SIG-M5 treated with dmso at 0.1 percent for 504 hours (cell line): Measurements from ENCODE around the gene KRT75.

Experiments
- DNase-seq: peaks from one replicate; lab custom pipeline; 2025; ENCODE audit not compliant: unreplicated experiment; lab: John Stamatoyannopoulos, UW

The KRT75 gene

DNA sequence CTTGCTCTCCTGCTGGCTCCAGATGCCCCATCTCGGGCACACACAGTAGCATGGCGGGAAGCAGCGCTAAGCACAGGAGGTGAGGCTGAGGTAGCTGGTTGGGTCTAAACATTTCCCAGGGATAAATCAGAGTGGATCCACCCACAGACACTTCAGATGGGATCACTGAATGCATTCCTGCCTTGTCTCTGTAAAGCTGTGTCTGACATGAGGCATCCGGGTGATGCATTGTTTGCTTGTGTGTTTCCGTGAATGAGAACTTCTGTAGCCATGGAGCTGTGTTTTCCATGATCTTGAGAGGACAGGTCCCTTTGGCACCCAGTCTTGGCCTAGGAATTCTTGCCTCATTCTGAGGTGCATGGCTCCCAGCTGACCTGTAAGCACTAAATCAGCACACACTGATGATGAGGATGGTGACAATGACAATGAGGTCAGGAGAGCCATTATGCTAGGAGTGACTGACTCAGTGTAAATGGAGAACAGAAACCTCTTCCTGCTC lies 6.7 kb upstream of the KRT75 start:
- no peak for DNase-seq

DNA sequence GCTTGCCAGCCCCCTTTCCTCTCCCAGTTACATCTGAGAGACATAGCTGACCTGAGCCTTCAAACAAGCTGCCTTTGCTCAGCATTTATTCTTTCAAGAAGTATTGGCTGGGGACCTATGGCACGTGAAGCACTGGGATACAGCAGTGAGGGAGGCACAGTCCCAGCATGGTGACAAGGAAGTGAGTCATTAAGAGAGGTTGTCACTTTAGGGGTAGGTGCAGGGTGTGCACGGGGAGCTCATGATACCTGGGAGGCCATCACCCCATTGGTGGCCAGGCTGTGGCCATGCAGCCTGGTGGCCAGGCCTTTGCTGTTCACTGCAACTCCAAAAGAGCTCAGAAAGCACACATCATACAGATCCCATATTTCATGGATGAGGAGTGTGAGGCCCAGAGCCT lies 5.7 kb upstream of the KRT75 start:
- no peak for DNase-seq

DNA sequence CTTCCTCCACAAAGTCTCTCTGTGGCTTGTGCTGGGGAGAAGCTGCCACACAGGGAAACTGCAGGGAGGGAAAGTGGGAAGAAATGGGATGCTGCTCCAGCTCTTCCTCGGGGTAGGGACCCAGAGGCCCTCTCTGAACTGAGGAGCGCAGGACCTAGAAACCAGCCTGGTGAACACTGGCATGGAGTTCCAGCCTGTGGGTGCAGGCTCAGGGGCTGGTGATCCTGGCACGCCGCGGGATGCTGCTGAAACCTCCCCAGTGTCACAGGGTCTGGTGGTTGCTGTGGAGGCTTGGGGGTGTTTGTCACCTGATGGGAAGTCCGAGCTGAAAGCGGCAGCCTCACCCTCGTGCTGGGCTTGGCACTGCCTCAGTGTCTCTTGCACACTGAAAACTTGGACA lies 5.2 kb upstream of the KRT75 start:
- DNase-seq: no peak

DNA sequence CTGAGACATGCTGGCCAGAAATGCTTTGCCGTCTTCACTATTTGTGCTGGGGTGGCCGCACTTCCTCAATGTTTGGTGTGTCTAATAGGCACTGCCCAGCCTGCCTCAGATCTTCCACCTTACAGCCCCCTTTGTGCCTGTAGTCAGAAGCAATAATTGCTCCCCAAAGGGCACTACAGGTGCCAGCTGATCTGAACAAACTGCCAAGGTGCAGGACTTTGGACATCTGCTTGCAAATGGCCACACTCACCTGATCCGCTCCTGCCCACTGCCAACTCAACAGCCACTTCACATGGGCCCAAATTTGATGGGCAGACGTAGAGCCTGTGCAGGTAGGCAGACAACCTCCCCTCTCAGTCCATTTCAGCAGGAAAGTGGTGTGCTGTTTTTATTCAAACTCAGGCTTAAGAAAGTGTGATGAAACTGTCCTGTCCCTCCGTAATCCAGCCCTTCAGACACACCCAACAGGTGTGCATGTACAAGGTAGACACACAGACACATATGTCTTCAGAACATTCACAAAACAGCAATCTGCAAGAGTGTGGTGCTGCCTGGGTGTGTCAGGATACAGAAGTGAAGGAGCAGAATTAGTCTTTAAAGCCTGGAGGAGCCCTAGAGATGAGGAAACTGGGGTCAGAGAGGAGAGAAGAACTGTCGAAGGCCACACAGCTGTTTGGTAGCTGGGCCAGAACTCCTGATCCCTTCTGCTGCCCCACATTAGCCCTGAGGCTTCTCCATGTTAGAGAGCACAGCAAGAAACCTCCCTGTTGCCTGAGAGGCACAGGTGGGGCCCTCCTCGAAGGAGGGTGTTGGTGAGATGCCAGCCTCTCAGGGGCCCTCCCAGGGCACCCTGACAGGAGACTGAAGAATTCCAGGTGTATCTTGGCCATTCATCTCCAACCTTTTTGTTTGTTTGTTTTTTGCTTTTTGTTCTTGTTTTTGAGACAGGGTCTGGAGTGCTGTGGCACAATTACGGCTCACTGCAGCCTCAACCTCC lies 4.4 kb upstream of the KRT75 start:
- DNase-seq: no peak

DNA sequence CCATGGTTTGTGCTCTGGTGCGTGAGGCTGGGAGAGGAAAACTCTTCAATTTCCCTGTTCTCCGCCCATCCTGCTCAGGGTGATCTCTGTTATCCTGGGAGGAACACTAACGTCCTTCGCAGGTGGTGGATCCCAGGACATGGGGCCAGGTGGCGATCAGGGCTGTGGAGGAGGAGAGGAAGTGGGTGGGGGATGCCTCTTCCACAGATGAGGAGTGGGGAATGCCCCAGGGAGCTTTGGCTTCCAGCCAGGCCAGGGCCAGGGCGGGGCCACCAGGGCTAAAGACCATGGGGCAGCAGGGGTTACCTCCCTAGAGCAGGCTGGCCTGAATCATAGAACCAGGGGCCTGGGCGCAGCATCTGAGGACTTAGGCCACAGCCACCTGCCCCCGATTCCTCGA lies 3.3 kb upstream of the KRT75 start:
- DNase-seq: no peak

GRCh38 chr12:52436828-52437474 lies 2.8 kb upstream of the KRT75 start:
- DNase-seq: no peak

DNA sequence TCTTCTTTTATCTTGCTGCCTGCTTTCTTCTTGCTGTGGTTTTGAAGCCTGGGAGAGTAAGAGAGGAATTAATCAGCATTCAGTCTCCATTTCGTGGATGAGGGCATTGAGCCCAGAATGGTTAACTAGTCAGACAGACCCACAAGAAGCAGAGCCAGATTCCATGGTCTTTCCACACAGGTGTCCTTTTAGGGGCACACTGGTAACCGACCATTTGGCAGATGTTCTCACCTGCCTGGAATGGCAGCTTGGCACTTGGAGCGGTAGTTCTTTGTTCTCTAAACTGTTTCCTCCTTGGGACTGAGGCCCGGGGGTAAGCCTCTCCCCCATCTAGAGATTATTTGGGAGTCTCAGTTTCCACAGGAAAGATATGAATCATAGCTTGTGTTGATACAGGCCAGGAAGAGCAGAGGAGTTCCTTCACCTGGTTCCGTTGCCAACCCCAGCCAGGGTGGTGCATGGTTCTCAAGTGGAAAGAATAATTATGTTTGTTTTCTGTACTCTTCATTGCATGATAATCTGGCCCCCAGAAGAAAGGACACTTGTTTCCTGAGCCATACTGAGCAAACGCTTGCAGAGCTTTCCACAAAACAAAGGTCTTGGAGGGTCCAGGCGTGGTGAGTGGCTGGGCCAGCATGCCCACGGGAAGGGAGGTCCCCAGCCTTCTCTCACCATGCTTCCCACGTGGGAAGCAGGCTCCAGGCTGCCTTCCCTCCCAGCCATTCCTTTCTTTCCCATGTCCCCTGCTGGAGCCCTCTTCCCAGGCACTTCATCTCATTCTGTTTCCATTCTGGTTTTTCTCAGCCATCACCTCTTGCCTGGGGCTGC lies 2.0 kb upstream of the KRT75 start:
- no peak for DNase-seq

GRCh38 chr12:52435659-52435999 lies 1.5 kb upstream of the KRT75 start:
- DNase-seq: no peak

DNA sequence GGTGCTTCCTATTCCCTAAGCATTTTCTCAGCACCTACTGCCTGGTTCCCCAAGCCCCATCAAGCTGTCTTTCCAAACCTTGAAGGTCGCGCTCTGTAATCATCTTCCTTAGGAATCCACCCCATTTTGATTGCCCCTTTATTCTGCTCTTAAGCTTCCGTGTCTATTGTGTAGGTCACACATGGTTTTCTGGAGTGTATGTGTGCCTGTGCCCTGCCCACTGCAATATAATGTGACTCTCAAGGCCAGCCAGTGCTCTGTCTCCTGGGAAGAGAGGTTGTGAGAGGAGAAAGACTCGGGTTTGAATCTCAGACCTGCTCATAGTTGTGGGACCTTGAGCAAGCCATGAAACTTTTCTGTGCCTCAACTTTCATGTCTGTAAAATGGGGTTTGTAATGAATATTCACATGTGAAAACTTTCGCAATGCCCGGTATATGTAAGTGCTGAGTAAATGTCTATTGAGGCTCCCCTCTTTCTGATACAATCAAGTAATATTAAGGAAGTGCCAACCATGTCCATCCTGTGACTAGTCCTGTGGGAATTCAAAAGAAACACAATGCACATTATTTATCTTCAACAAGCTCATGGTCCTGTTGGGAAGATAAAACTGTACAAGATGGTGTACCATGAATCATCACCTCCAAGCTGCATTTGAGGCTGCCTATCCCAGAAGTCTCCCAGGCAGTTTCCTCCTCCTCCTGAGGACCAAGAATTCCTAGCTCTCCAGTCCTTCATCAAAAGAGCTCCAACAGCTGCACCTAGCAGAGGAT lies 774 bp upstream of the KRT75 start:
- DNase-seq: no peak

GRCh38 chr12:52433501-52434080 lies 580 bp downstream of the KRT75 start:
- no peak for DNase-seq

- no peak for DNase-seq
Observed at GRCh38 chr12:52432559-52433207, 1.5 kb downstream of the KRT75 start.

DNA sequence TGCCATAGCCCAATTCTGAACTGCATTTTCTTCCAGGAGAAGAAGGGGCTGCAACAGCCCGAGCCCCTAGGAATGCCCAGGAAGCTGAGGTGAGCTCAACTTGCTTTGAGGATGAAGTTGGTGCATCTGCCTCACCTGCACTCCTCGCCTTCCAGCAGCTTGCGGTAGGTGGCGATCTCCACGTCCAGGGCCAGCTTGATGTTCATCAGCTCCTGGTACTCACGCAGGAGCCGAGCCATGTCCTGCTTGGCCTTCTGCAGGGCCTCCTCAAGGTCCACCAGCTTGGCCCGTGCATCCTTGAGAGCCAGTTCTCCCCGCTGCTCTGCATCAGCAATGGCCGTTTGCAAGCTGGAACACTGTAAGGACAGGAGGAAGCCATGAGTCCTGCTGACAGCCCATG lies 6.0 kb downstream of the KRT75 start:
- no peak for DNase-seq

GRCh38 chr12:52427083-52427482 lies 7.1 kb downstream of the KRT75 start:
- DNase-seq: no peak

- no peak for DNase-seq
Observed at GRCh38 chr12:52426034-52426433, 8.1 kb downstream of the KRT75 start.

DNA sequence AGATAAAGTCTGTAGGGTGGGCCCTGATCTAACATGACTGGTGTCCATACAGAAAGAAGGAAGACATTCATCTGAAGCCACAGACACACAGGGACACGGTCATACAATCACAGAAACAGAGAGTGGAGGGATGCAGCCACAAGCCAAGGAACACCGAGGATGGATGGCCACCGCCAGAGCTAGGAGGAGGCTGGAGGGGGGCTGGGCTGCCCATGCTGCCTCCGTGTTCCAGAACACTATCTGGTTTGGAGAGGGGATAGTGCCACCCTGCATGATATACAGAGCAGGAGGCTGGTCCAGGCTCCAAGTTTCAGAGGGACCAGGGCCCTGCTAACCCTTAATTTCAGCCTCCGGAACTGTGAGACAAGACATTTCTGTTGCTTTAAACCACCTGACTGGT lies 8.7 kb downstream of the KRT75 start:
- DNase-seq: no peak

GRCh38 chr12:52423661-52424500 lies 10.3 kb downstream of the KRT75 start:
- no peak for DNase-seq

DNA sequence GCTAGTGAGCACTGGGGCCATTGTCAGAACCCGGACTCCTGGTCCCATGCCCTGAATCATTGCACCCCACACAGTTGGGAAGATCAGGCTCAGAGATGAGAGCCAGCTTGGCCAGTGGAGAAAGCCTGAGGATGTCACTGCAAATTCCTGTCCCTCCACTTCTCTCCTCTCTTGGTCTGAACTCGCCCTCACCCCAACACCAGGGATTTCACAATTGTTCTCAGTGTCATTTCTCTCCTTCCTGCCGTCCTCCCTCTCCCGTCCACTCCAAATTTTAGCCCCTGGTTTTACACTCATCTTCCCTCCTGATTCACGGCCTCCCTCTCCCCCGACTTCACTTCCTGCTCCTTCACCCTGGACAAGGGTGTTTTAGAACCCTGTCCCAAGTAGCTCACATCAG lies 11.1 kb downstream of the KRT75 start:
- DNase-seq: no peak

DNA sequence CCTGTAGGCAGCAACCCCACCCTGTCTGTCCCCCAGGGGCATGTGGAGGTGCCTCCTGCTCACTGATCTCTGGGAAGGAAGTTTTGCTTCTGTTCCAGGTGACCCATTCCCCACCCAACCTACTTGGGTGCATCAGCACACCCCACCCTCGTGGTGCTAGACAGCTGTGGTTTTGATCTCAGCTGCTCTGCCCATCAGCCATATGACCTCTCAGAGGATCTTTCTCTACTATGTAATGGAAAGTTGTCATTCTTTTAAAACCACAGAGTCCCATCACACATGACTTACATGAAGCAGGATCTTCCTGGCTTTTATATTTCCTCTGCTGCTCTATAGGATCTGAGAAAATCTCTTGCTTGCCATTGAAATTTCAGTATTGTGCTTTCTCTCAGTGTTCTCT lies 14.5 kb downstream of the KRT75 start:
- no peak for DNase-seq

- no peak for DNase-seq
Observed at GRCh38 chr12:52418576-52419110, 15.5 kb downstream of the KRT75 start.
